HepG2 (cell line): ENCODE data around the gene HEPN1. TPM values are rescaled to one million over a fixed set of nuclear protein-coding genes. Genes with fewer than 3 reads are reported as not detected.

ENCODE experiments used
- ATM ChIP-seq: fragments of 450-650 bp; IDR thresholded peaks from 2 replicates; pipeline ENCODE4 v1.7.1; 2017; ENCODE audit warnings: mild to moderate bottlenecking, borderline replicate concordance
- GABPB1 ChIP-seq: IDR thresholded peaks from 2 replicates; pipeline ENCODE4 v1.6.1; 2016; ENCODE audit warnings: mild to moderate bottlenecking, missing genetic modification reagents, moderate library complexity, missing compliant biosample characterization
- HNRNPH1 ChIP-seq: fragments of 200-400 bp; formaldehyde crosslinking; optimal IDR thresholded peaks from 2 replicates; pipeline ENCODE3; 2017; ENCODE audit warnings: mild to moderate bottlenecking, low read depth, low read length
- ZBTB7A ChIP-seq: sonication (generic); formaldehyde crosslinking; IDR thresholded peaks from 2 replicates; pipeline ENCODE4 v1.8.0; 2022; ENCODE audit warnings: mild to moderate bottlenecking, missing genetic modification reagents
- ZNF441 ChIP-seq: sonication (generic); formaldehyde crosslinking; IDR thresholded peaks from 2 replicates; pipeline ENCODE4 v1.7.0; 2021; ENCODE audit warnings: missing genetic modification reagents, borderline replicate concordance
- ZNF776 ChIP-seq: sonication (generic); formaldehyde crosslinking; IDR thresholded peaks from 2 replicates; pipeline ENCODE4 v1.4.0; 2020; ENCODE audit warnings: mild to moderate bottlenecking, missing genetic modification reagents
- polyA plus RNA-seq, 8 experiments: library from polyadenylated mRNA; depleted of rRNA in 3 of 8; stranded (reverse) in 7 of 8; unstranded in 1 of 8; fragments of >200 nt; fragmentation: Illumina TruSeq in 4 of 8; extraction: Trizol in 4 of 8; gene quantifications; 2 replicates each; pipeline versions ENCODE4 v1.2.1 to v1.2.3, GENCODE V29; 2011 to 2016; ENCODE audit warnings: low read depth in 4 of 8, missing spikeins in 1 of 8, mixed read lengths in 1 of 8; ENCODE audit not compliant: insufficient read depth in 1 of 8
- total RNA-seq, 5 experiments: library from RNA; depleted of rRNA; stranded (reverse); fragments of >200 nt; fragmentation: Illumina TruSeq; extraction: Trizol; gene quantifications; 2 replicates each; pipeline ENCODE4 v1.2.3, GENCODE V29; 2016; ENCODE audit warnings: low read depth in 1 of 5
- TF ChIP-seq, protein P1 (sequence below): sonication (generic); formaldehyde crosslinking; IDR thresholded peaks from 2 replicates; pipeline ENCODE4 v1.5.1; 2020; ENCODE audit warnings: mild to moderate bottlenecking, missing genetic modification reagents, moderate library complexity
- TF ChIP-seq, protein P2 (sequence below): sonication (generic); formaldehyde crosslinking; IDR thresholded peaks from 2 replicates; pipeline ENCODE4 v1.5.0; 2020; ENCODE audit warnings: missing genetic modification reagents
- TF ChIP-seq, protein P3 (sequence below): sonication (generic); formaldehyde crosslinking; IDR thresholded peaks from 2 replicates; pipeline ENCODE4 v1.8.1; 2022; ENCODE audit warnings: mild to moderate bottlenecking, missing genetic modification reagents
- TF ChIP-seq, protein P4 (sequence below): sonication (generic); formaldehyde crosslinking; IDR thresholded peaks from 2 replicates; pipeline ENCODE4 v1.4.0; 2020; ENCODE audit warnings: missing genetic modification reagents
- TF ChIP-seq, protein P5 (sequence below): sonication (generic); formaldehyde crosslinking; IDR thresholded peaks from 2 replicates; pipeline ENCODE4 v1.5.0; 2020; ENCODE audit warnings: mild to moderate bottlenecking, missing genetic modification reagents
- TF ChIP-seq, protein P6 (sequence below): sonication (generic); formaldehyde crosslinking; IDR thresholded peaks from 2 replicates; pipeline ENCODE4 v1.4.0; 2020; ENCODE audit warnings: low read depth, mild to moderate bottlenecking, missing genetic modification reagents
- TF ChIP-seq, protein P7 (sequence below): sonication (generic); formaldehyde crosslinking; IDR thresholded peaks from 2 replicates; pipeline ENCODE4 v1.8.0; 2022; ENCODE audit warnings: missing genetic modification reagents, mild to moderate bottlenecking, borderline replicate concordance

The HEPN1 gene
- total and polyA plus RNA-seq, 2 of the 13 experiments (the other 11 are each of a cell fraction or from before 2014, with no cell fraction given), result not detected

DNA sequence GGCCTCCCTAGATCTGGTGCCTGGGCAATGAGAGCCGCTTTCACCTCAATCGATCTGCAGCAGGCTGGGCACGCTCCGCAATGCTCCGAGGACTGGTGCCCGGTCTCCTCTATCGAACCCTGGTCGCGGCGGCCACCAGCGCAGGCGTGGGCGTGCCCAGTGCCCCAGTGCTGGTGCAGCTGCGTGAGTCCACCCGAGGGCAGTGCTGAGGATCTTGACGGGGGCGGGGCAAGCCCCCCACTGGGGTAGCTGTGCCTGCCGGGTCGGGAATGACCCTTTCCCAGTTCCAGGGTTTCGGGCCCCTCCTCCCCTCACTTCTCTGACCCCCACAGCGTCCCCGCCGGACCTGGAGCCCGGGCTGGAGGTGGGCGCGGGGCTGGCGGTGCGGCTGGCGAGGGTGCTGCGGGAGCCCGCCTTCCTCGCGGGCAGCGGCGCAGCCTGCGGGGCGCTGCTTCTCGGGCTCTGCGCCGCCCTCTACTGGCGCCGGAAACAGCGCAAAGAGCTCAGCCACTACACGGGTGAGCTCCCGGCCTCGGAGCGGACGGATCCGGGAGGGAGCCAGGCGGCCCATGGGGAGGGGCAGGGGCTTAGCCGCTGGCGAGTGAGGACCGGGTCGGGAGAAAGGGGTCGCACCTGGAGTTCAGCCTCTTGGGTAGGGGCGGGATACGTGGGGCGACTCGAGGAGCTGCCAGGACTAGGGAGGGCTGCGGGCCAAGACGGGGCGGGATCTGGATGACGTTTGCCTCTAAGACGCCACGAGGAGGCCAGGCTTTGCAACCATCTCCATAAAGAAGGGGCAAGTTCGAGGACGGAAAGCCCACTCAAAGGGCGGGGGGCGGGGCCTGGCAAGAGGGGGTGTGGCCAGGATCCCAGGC is 42.9 kb upstream of the HEPN1 start (continued):
- TF ChIP-seq, protein P1, sequence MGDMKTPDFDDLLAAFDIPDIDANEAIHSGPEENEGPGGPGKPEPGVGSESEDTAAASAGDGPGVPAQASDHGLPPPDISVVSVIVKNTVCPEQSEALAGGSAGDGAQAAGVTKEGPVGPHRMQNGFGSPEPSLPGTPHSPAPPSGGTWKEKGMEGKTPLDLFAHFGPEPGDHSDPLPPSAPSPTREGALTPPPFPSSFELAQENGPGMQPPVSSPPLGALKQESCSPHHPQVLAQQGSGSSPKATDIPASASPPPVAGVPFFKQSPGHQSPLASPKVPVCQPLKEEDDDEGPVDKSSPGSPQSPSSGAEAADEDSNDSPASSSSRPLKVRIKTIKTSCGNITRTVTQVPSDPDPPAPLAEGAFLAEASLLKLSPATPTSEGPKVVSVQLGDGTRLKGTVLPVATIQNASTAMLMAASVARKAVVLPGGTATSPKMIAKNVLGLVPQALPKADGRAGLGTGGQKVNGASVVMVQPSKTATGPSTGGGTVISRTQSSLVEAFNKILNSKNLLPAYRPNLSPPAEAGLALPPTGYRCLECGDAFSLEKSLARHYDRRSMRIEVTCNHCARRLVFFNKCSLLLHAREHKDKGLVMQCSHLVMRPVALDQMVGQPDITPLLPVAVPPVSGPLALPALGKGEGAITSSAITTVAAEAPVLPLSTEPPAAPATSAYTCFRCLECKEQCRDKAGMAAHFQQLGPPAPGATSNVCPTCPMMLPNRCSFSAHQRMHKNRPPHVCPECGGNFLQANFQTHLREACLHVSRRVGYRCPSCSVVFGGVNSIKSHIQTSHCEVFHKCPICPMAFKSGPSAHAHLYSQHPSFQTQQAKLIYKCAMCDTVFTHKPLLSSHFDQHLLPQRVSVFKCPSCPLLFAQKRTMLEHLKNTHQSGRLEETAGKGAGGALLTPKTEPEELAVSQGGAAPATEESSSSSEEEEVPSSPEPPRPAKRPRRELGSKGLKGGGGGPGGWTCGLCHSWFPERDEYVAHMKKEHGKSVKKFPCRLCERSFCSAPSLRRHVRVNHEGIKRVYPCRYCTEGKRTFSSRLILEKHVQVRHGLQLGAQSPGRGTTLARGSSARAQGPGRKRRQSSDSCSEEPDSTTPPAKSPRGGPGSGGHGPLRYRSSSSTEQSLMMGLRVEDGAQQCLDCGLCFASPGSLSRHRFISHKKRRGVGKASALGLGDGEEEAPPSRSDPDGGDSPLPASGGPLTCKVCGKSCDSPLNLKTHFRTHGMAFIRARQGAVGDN (CRISPR knock-in tag), result peak; percentile 90
- TF ChIP-seq, protein P2, sequence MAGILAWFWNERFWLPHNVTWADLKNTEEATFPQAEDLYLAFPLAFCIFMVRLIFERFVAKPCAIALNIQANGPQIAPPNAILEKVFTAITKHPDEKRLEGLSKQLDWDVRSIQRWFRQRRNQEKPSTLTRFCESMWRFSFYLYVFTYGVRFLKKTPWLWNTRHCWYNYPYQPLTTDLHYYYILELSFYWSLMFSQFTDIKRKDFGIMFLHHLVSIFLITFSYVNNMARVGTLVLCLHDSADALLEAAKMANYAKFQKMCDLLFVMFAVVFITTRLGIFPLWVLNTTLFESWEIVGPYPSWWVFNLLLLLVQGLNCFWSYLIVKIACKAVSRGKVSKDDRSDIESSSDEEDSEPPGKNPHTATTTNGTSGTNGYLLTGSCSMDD (CRISPR knock-in tag), result no peak
- peak; percentile 50; the same call in 1 of the 2 replicates for TF ChIP-seq ZNF776 (CRISPR knock-in tag)
- TF ChIP-seq, protein P3, sequence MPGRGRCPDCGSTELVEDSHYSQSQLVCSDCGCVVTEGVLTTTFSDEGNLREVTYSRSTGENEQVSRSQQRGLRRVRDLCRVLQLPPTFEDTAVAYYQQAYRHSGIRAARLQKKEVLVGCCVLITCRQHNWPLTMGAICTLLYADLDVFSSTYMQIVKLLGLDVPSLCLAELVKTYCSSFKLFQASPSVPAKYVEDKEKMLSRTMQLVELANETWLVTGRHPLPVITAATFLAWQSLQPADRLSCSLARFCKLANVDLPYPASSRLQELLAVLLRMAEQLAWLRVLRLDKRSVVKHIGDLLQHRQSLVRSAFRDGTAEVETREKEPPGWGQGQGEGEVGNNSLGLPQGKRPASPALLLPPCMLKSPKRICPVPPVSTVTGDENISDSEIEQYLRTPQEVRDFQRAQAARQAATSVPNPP (CRISPR knock-in tag), result peak; percentile 62; the same call in 1 of the 2 replicates
- TF ChIP-seq ZBTB7A (CRISPR knock-in tag), result peak; percentile 71; the same call in 1 of the 2 replicates
- TF ChIP-seq, protein P4, sequence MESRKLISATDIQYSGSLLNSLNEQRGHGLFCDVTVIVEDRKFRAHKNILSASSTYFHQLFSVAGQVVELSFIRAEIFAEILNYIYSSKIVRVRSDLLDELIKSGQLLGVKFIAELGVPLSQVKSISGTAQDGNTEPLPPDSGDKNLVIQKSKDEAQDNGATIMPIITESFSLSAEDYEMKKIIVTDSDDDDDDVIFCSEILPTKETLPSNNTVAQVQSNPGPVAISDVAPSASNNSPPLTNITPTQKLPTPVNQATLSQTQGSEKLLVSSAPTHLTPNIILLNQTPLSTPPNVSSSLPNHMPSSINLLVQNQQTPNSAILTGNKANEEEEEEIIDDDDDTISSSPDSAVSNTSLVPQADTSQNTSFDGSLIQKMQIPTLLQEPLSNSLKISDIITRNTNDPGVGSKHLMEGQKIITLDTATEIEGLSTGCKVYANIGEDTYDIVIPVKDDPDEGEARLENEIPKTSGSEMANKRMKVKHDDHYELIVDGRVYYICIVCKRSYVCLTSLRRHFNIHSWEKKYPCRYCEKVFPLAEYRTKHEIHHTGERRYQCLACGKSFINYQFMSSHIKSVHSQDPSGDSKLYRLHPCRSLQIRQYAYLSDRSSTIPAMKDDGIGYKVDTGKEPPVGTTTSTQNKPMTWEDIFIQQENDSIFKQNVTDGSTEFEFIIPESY (CRISPR knock-in tag), result no peak
- no peak for TF ChIP-seq ATM
- TF ChIP-seq, protein P5, sequence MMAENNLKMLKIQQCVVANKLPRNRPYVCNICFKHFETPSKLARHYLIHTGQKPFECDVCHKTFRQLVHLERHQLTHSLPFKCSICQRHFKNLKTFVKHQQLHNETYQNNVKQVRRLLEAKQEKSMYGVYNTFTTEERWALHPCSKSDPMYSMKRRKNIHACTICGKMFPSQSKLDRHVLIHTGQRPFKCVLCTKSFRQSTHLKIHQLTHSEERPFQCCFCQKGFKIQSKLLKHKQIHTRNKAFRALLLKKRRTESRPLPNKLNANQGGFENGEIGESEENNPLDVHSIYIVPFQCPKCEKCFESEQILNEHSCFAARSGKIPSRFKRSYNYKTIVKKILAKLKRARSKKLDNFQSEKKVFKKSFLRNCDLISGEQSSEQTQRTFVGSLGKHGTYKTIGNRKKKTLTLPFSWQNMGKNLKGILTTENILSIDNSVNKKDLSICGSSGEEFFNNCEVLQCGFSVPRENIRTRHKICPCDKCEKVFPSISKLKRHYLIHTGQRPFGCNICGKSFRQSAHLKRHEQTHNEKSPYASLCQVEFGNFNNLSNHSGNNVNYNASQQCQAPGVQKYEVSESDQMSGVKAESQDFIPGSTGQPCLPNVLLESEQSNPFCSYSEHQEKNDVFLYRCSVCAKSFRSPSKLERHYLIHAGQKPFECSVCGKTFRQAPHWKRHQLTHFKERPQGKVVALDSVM, result 0 out of 2 replicates have a peak, but pooled peaks have one; percentile 9
- TF ChIP-seq HNRNPH1, result no peak
- peak; percentile 59; the same call in 1 of the 2 replicates for TF ChIP-seq ZNF441
- TF ChIP-seq, protein P6, sequence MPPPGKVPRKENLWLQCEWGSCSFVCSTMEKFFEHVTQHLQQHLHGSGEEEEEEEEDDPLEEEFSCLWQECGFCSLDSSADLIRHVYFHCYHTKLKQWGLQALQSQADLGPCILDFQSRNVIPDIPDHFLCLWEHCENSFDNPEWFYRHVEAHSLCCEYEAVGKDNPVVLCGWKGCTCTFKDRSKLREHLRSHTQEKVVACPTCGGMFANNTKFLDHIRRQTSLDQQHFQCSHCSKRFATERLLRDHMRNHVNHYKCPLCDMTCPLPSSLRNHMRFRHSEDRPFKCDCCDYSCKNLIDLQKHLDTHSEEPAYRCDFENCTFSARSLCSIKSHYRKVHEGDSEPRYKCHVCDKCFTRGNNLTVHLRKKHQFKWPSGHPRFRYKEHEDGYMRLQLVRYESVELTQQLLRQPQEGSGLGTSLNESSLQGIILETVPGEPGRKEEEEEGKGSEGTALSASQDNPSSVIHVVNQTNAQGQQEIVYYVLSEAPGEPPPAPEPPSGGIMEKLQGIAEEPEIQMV (CRISPR knock-in tag), result no peak
- peak; percentile 88 for TF ChIP-seq GABPB1
- TF ChIP-seq, protein P7, sequence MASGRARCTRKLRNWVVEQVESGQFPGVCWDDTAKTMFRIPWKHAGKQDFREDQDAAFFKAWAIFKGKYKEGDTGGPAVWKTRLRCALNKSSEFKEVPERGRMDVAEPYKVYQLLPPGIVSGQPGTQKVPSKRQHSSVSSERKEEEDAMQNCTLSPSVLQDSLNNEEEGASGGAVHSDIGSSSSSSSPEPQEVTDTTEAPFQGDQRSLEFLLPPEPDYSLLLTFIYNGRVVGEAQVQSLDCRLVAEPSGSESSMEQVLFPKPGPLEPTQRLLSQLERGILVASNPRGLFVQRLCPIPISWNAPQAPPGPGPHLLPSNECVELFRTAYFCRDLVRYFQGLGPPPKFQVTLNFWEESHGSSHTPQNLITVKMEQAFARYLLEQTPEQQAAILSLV (CRISPR knock-in tag), result peak; percentile 79; the same call in 1 of the 2 replicates
